Raji (cell line): ENCODE results near the gene METTL6.

ENCODE experiments used
- POLR2A ChIP-seq: IDR thresholded peaks from 2 replicates; pipeline ENCODE4 v1.6.1; 2011; ENCODE audit warnings: low read depth, low read length, control low read depth; ENCODE audit not compliant: insufficient read depth

METTL6 gene

GRCh38 chr3:15452961-15453360 is 25.6 kb upstream of the METTL6 start:
- no peak for TF ChIP-seq POLR2A

GRCh38 chr3:15452156-15452555 is 24.8 kb upstream of the METTL6 start:
- TF ChIP-seq POLR2A, result no peak

GRCh38 chr3:15451216-15452113 is 24.1 kb upstream of the METTL6 start:
- no peak for TF ChIP-seq POLR2A

- TF ChIP-seq POLR2A, result no peak
These were observed 23.3 kb upstream of the METTL6 start for GRCh38 chr3:15450438-15451215.

GRCh38 chr3:15449489-15450224 is 22.3 kb upstream of the METTL6 start:
- no peak for TF ChIP-seq POLR2A

GRCh38 chr3:15443826-15444524 is 16.6 kb upstream of the METTL6 start:
- no peak for TF ChIP-seq POLR2A

GRCh38 chr3:15440891-15441290 is 13.5 kb upstream of the METTL6 start:
- no peak for TF ChIP-seq POLR2A

GRCh38 chr3:15439476-15439875 is 12.1 kb upstream of the METTL6 start:
- TF ChIP-seq POLR2A, result no peak

GRCh38 chr3:15438983-15439382 is 11.6 kb upstream of the METTL6 start:
- TF ChIP-seq POLR2A, result no peak

GRCh38 chr3:15436246-15436645 is 8.9 kb upstream of the METTL6 start:
- TF ChIP-seq POLR2A, result no peak

- no peak for TF ChIP-seq POLR2A
These were observed 7.4 kb upstream of the METTL6 start for GRCh38 chr3:15434756-15435155.

GRCh38 chr3:15433531-15433930 is 6.2 kb upstream of the METTL6 start:
- no peak for TF ChIP-seq POLR2A

GRCh38 chr3:15431256-15431837 is 4.0 kb upstream of the METTL6 start:
- no peak for TF ChIP-seq POLR2A

- no peak for TF ChIP-seq POLR2A
These were observed 3.3 kb upstream of the METTL6 start for GRCh38 chr3:15430624-15431023.

GRCh38 chr3:15429080-15429479 is 1.7 kb upstream of the METTL6 start:
- TF ChIP-seq POLR2A, result no peak

GRCh38 chr3:15428539-15428938 is 1.2 kb upstream of the METTL6 start:
- TF ChIP-seq POLR2A, result no peak
